ENCODE data around the gene TBCD.

DNA sequence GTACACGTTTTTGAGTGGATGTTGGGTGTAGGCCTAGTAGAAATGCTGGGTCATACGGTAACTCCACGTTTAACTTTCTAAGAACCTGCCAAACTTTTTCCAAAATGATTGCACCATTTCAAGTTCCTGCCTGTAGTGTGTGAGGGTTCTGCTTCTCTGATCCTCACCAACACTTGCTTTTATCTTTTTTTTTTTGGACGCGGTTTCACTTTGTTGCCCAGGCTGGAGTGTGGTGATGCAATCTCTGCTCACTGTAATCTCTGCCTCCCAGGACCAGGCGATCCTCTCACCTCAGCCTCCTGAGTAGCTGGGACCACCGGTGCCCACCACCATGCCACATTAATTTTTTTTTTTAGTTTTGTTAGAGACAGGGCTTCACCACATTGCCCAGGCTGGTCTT, 64.5 kb downstream of the TBCD start:
- TF ChIP-seq, protein P1, sequence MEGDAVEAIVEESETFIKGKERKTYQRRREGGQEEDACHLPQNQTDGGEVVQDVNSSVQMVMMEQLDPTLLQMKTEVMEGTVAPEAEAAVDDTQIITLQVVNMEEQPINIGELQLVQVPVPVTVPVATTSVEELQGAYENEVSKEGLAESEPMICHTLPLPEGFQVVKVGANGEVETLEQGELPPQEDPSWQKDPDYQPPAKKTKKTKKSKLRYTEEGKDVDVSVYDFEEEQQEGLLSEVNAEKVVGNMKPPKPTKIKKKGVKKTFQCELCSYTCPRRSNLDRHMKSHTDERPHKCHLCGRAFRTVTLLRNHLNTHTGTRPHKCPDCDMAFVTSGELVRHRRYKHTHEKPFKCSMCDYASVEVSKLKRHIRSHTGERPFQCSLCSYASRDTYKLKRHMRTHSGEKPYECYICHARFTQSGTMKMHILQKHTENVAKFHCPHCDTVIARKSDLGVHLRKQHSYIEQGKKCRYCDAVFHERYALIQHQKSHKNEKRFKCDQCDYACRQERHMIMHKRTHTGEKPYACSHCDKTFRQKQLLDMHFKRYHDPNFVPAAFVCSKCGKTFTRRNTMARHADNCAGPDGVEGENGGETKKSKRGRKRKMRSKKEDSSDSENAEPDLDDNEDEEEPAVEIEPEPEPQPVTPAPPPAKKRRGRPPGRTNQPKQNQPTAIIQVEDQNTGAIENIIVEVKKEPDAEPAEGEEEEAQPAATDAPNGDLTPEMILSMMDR (IDR thresholded peaks at IDR 0.05), result no peak
- no peak for TF ChIP-seq ZFX (IDR thresholded peaks at IDR 0.05; ENCODE audit: borderline replicate concordance)

Measured in 22Rv1 (cell line).